WERI-Rb-1 (cell line): ENCODE data around the gene ADAM12.
A peak's percentile ranks its signal among the peaks of the same experiment; 100 is the strongest.

Experiments
- DNase-seq: peaks from one replicate; pipeline ENCODE4 v3.0.0-alpha.2; 2020
- H3K27ac ChIP-seq: fragments of 250-450 bp; sonication (Bioruptor Pico); 2 replicates; pipeline ENCODE4 v1.5.1; 2020; ENCODE audit warnings: mild to moderate bottlenecking, moderate library complexity
- H3K27me3 ChIP-seq: fragments of 250-450 bp; sonication (Bioruptor Pico); 2 replicates; pipeline ENCODE4 v1.5.1; 2021; ENCODE audit warnings: mild to moderate bottlenecking, low read depth, moderate library complexity; ENCODE audit not compliant: insufficient read depth, severe bottlenecking
- H3K36me3 ChIP-seq: fragments of 250-450 bp; sonication (Bioruptor Pico); 2 replicates; pipeline ENCODE4 v1.5.1; 2020; ENCODE audit warnings: mild to moderate bottlenecking, moderate library complexity
- H3K4me3 ChIP-seq: 2 replicates; pipeline ENCODE4 v1.5.1; 2011; ENCODE audit warnings: low read depth, mild to moderate bottlenecking, control low read depth, low read length
- H3K9me3 ChIP-seq: fragments of 250-450 bp; sonication (Bioruptor Pico); 2 replicates; pipeline ENCODE4 v1.5.1; 2021; ENCODE audit warnings: mild to moderate bottlenecking, moderate library complexity; ENCODE audit not compliant: severe bottlenecking
- TF ChIP-seq, protein P1 (sequence below): IDR thresholded peaks from 2 replicates; pipeline ENCODE4 v1.5.1; 2011; ENCODE audit warnings: low read depth, mild to moderate bottlenecking, control low read depth, inconsistent platforms, low read length

The ADAM12 gene

DNA sequence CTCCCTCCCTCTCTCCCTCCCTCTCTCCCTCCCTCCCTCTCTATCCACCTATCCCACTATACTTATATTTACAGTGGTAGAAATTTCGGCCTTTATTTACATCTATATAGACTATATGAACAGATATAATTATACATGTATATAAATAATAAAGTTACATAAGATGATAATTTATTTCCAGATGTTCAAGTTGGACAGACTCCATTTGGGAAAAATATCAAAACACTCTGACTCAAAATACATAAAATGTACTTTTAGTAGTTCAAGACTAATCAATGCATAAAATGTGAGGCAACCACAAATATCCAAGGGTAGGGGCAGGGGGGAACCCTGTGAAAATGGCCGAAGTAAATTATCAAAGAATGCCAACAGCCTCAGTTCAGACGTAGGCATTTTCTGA lies 288.9 kb downstream of the ADAM12 start:
- TF ChIP-seq, protein P1, sequence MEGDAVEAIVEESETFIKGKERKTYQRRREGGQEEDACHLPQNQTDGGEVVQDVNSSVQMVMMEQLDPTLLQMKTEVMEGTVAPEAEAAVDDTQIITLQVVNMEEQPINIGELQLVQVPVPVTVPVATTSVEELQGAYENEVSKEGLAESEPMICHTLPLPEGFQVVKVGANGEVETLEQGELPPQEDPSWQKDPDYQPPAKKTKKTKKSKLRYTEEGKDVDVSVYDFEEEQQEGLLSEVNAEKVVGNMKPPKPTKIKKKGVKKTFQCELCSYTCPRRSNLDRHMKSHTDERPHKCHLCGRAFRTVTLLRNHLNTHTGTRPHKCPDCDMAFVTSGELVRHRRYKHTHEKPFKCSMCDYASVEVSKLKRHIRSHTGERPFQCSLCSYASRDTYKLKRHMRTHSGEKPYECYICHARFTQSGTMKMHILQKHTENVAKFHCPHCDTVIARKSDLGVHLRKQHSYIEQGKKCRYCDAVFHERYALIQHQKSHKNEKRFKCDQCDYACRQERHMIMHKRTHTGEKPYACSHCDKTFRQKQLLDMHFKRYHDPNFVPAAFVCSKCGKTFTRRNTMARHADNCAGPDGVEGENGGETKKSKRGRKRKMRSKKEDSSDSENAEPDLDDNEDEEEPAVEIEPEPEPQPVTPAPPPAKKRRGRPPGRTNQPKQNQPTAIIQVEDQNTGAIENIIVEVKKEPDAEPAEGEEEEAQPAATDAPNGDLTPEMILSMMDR, result no peak
- Histone ChIP-seq H3K27ac (no peak overlapping the region), H3K36me3 (no peaks in the 10 kb centered on the region), H3K9me3 (no peaks in the 10 kb centered on the region), H3K4me3 (no peak overlapping the region), H3K27me3 (no peaks in the 10 kb centered on the region)
- DNase-seq, result no peak

DNA sequence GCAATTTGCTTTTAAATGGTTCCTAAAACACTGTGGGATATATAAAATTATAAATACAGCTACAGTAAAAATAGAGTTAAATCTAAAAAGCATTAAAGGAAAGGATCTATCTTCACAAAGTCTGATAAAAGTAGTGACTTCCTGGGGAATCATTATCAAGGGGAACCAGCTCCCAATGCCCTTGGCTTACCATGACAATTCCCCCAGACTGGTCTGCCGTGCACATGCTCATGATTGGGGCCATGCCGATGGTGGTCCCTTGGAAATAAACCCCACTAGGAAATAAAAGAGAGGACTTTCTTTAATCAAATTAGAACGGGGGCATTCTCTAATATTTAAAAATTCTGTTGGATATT lies 290.1 kb downstream of the ADAM12 start:
- Histone ChIP-seq H3K27ac (no peak overlapping the region), H3K9me3 (no peaks in the 10 kb centered on the region), H3K4me3 (no peak overlapping the region), H3K36me3 (no peaks in the 10 kb centered on the region), H3K27me3 (no peaks in the 10 kb centered on the region)
- TF ChIP-seq, protein P1, result no peak
- DNase-seq, result no peak

DNA sequence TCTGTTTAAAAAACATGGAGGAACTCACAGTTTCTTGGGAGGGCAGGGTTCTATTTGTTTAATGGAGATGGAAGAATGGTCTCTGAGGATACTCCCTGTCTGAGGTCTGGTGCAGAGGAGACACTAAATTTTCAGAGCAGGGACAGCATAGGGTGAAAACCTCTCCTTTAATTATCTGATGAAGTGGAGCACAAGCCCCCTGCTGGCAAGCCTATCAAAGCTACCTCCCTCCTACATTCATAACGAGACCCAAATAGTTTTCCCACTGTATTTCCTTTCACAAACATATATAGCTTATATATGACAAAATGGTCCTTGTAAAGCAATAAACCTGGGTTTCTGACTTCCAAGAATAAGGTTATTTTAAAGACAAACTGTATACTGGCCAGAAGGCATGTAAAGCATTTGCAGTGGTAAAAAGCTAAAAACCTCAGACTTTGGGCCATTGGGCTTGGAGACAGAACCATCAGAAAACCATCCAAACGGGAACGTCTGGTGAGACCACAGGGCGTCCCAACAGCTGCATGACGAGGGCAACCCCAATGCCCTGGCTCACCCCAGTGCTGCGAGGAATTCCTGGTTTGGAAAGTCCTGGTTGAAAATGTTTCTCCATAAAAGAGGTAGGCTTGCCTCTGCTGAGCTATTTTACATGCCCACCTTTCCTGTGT lies 290.6 kb downstream of the ADAM12 start:
- no peaks in the 10 kb centered on the region for H3K36me3 ChIP-seq
- no peaks in the 10 kb centered on the region for H3K27me3 ChIP-seq
- TF ChIP-seq, protein P1, result peak; percentile 10; the same call in 1 of the 2 replicates
- H3K27ac ChIP-seq, result no peak overlapping the region
- no peak for DNase-seq
- H3K9me3 ChIP-seq, result no peaks in the 10 kb centered on the region
- H3K4me3 ChIP-seq, result no peak overlapping the region

DNA sequence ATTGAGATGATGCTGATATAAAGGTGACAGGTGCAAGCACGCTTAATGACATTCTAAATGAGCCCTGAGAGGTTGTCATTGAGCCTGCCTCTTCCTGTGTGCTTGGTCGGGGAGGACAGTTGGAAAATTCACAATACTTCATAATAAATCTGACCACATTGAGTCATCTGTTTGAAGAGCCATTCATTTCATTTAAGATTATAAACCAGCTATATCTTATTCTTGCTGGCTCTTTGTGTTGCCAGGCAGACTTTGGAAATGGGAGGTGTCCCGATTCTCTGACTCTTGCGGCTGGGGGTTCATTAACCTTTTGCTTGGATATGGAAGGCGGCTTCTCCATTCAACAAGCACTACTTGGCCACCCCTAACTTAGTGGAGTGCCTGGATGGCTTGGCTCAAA lies 293.7 kb downstream of the ADAM12 start:
- H3K36me3 ChIP-seq, result no peaks in the 10 kb centered on the region
- H3K4me3 ChIP-seq, result no peak overlapping the region
- DNase-seq, result no peak
- TF ChIP-seq, protein P1, result no peak
- no peak overlapping the region for H3K27ac ChIP-seq
- no peaks in the 10 kb centered on the region for H3K27me3 ChIP-seq
- H3K9me3 ChIP-seq, result no peaks in the 10 kb centered on the region

DNA sequence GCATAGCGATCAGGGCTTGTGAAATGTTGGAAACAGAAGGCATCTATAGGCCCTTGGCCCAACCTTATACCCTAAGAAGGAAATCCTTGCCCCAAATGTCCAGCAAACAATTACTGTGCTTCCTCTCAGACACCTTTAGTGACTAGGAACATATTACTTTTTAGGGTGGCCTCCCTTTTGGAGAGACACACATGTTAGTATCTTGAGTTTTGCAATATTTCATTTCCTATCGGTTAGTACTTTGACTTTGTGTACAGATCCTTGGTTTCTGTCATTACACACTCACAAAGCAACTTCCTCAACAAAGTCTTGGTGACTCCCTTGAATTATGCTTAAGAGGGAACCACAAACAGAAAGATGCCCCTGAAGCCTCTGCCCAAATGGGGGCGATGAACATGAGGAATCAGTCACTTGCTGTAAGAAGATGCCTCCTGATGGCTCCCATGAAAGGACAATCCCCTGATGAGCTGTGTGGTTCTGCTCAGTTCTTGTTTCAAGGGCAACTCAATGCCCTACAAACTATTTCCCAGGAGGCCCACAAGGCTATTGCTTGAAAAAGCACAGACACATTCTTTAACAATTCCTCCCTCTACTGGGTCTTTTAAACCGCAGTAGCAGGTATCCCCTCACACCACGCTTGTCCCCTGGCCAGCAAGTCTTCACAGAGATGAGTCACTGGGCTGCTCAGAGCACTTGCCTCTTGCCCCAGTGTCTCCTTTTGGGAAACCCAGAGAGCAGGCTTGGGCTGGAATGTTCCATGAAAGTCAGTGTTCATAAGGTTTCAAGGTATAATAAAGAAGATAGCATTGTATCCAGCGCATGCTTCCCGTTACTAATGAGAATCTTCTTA lies 295.7 kb downstream of the ADAM12 start:
- Histone ChIP-seq H3K9me3 (no peaks in the 10 kb centered on the region), H3K27me3 (no peaks in the 10 kb centered on the region), H3K4me3 (no peak overlapping the region), H3K36me3 (no peaks in the 10 kb centered on the region), H3K27ac (no peak overlapping the region)
- no peak for DNase-seq
- TF ChIP-seq, protein P1, result no peak
